ENCODE measurements around the gene MS4A10. TPM values are rescaled to one million over a fixed set of nuclear protein-coding genes. Genes with fewer than 3 reads are reported as not detected.

The MS4A10 gene
- total and polyA plus RNA-seq, 2 donors: under 0.01 to 0.09 TPM

- Histone ChIP-seq H3K36me3 (ENCODE audit: control insufficient read depth in 2 of 2, insufficient read depth in 2 of 2, low read length in 1 of 2) (no peaks in the 10 kb centered on the region), H3K27ac (ENCODE audit: low read depth in 1 of 2, low read length in 1 of 2) (no peak overlapping the region)
- WGBS: 96% methylated on average over 3 of the region's 3 CpGs
These were observed 50.4 kb downstream of the MS4A10 start for GRCh38 chr11:60835534-60835846.

DNA sequence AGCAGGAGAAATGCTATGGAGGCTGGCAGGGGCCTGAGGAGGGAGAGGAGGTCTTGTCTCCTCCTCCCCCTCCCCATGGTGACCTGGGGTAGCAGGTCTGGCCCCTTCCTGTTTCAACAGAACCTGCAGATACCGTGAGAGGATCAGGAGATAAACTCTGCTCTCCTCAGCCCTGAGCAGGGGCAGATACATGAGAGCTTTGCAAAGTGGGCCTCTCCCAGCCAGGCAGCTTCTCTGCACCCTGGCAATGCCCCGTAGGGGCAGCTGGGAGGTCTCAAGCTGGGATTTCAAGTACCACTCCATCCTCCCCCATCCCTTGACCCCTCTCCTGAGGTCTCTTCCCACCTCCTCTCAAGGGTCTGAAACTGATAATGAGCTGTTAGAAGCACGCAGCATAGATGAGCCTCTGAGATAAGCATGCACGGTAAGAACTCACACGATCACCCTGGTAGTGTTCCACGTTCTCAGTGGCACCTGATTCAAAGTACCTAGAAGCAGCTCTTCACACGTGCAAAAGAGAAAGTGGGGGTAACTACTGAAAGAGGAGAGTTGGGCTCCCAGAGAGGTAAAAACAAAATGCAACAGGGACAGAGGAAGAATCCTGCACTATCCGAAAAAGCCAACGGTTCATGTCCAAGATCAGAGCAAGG lies 51.9 kb downstream of the MS4A10 start:
- Histone ChIP-seq H3K4me1 (ENCODE audit: control insufficient read depth in 2 of 2, insufficient read depth in 2 of 2, low read length in 2 of 2) (peaks cover 33 to 79% of the 10 kb centered on the region in 2 donors), H3K9me3 (ENCODE audit: control insufficient read depth in 2 of 2, insufficient read depth in 1 of 2, low read length in 1 of 2) (no peaks in the 10 kb centered on the region), H3K27ac (ENCODE audit: low read depth in 1 of 2, low read length in 1 of 2) (peak overlapping the region in 1 of 2 donors; percentile 84), H3K4me3 (ENCODE audit: low read length in 2 of 2) (no peak overlapping the region), H3K27me3 (ENCODE audit: control insufficient read depth in 2 of 2, insufficient read depth in 1 of 2, low read length in 1 of 2) (no peaks in the 10 kb centered on the region), H3K36me3 (ENCODE audit: control insufficient read depth in 2 of 2, insufficient read depth in 2 of 2, low read length in 1 of 2) (no peaks in the 10 kb centered on the region)
- 43% methylated on average over 9 of the region's 9 CpGs for WGBS
- DNase-seq (ENCODE audit: low read depth in 6 of 9, low spot score in 9 of 9): peak in 1 of 9 donors; percentile 71

More at GRCh38 chr11:60835534-60835846, 50.4 kb downstream of the MS4A10 start:
- Histone ChIP-seq H3K27me3 (ENCODE audit: control insufficient read depth in 2 of 2, insufficient read depth in 1 of 2, low read length in 1 of 2) (no peaks in the 10 kb centered on the region), H3K4me1 (ENCODE audit: control insufficient read depth in 2 of 2, insufficient read depth in 2 of 2, low read length in 2 of 2) (peaks cover 34 to 81% of the 10 kb centered on the region in 2 donors), H3K4me3 (ENCODE audit: low read length in 2 of 2) (no peak overlapping the region), H3K9me3 (ENCODE audit: control insufficient read depth in 2 of 2, insufficient read depth in 1 of 2, low read length in 1 of 2) (no peaks in the 10 kb centered on the region)
- no peak for DNase-seq (ENCODE audit: low read depth in 6 of 9, low spot score in 9 of 9)

GRCh38 chr11:60838132-60838531 lies 53.0 kb downstream of the MS4A10 start:
- no peaks in the 10 kb centered on the region for H3K36me3 ChIP-seq (ENCODE audit: control insufficient read depth in 2 of 2, insufficient read depth in 2 of 2, low read length in 1 of 2)
- peaks cover 39 to 84% of the 10 kb centered on the region in 2 donors for H3K4me1 ChIP-seq (ENCODE audit: control insufficient read depth in 2 of 2, insufficient read depth in 2 of 2, low read length in 2 of 2)
- peak overlapping the region in 1 of 2 donors; percentile 8 for H3K27ac ChIP-seq (ENCODE audit: low read depth in 1 of 2, low read length in 1 of 2)
- over 99% methylated on average over 7 of the region's 7 CpGs for WGBS
- no peaks in the 10 kb centered on the region for H3K9me3 ChIP-seq (ENCODE audit: control insufficient read depth in 2 of 2, insufficient read depth in 1 of 2, low read length in 1 of 2)
- DNase-seq (ENCODE audit: low read depth in 6 of 9, low spot score in 9 of 9): no peak
- H3K27me3 ChIP-seq (ENCODE audit: control insufficient read depth in 2 of 2, insufficient read depth in 1 of 2, low read length in 1 of 2): no peaks in the 10 kb centered on the region
- H3K4me3 ChIP-seq (ENCODE audit: low read length in 2 of 2): no peak overlapping the region

- peaks cover 35 to 85% of the 10 kb centered on the region in 2 donors for H3K4me1 ChIP-seq (ENCODE audit: control insufficient read depth in 2 of 2, insufficient read depth in 2 of 2, low read length in 2 of 2)
- WGBS: 95% methylated on average over 14 of the region's 14 CpGs
- no peaks in the 10 kb centered on the region for H3K9me3 ChIP-seq (ENCODE audit: control insufficient read depth in 2 of 2, insufficient read depth in 1 of 2, low read length in 1 of 2)
- H3K36me3 ChIP-seq (ENCODE audit: control insufficient read depth in 2 of 2, insufficient read depth in 2 of 2, low read length in 1 of 2): peaks cover 0 to 3% of the 10 kb centered on the region in 2 donors
- H3K27ac ChIP-seq (ENCODE audit: low read depth in 1 of 2, low read length in 1 of 2): no peak overlapping the region
- no peak overlapping the region for H3K4me3 ChIP-seq (ENCODE audit: low read length in 2 of 2)
- no peaks in the 10 kb centered on the region for H3K27me3 ChIP-seq (ENCODE audit: control insufficient read depth in 2 of 2, insufficient read depth in 1 of 2, low read length in 1 of 2)
- no peak for DNase-seq (ENCODE audit: low read depth in 6 of 9, low spot score in 9 of 9)
These were observed 55.6 kb downstream of the MS4A10 start for GRCh38 chr11:60840470-60841430.

GRCh38 chr11:60841797-60842667 lies 56.9 kb downstream of the MS4A10 start, which contains the start of gene CCDC86:
Gene CCDC86 (plus strand): TSS chr11:60842113. CDS start chr11:60842125, 12 bp downstream.
- Histone ChIP-seq H3K27me3 (ENCODE audit: control insufficient read depth in 2 of 2, insufficient read depth in 1 of 2, low read length in 1 of 2) (no peaks in the 10 kb centered on the region), H3K27ac (ENCODE audit: low read depth in 1 of 2, low read length in 1 of 2) (peak within 1 kb of the TSS; percentile 20 to 74), H3K36me3 (ENCODE audit: control insufficient read depth in 2 of 2, insufficient read depth in 2 of 2, low read length in 1 of 2) (peaks cover 3 to 9% of the 10 kb centered on the region in 2 donors), H3K4me3 (ENCODE audit: low read length in 2 of 2) (peak within 1 kb of the TSS; percentile 53 to 89), H3K9me3 (ENCODE audit: control insufficient read depth in 2 of 2, insufficient read depth in 1 of 2, low read length in 1 of 2) (no peaks in the 10 kb centered on the region), H3K4me1 (ENCODE audit: control insufficient read depth in 2 of 2, insufficient read depth in 2 of 2, low read length in 2 of 2) (peaks cover 31 to 77% of the 10 kb centered on the region in 2 donors)
- peak; percentile 88 to 99 (median 95) for DNase-seq (ENCODE audit: low read depth in 6 of 9, low spot score in 9 of 9)
- WGBS: under 1% methylated on average over 57 of the region's 57 CpGs

DNA sequence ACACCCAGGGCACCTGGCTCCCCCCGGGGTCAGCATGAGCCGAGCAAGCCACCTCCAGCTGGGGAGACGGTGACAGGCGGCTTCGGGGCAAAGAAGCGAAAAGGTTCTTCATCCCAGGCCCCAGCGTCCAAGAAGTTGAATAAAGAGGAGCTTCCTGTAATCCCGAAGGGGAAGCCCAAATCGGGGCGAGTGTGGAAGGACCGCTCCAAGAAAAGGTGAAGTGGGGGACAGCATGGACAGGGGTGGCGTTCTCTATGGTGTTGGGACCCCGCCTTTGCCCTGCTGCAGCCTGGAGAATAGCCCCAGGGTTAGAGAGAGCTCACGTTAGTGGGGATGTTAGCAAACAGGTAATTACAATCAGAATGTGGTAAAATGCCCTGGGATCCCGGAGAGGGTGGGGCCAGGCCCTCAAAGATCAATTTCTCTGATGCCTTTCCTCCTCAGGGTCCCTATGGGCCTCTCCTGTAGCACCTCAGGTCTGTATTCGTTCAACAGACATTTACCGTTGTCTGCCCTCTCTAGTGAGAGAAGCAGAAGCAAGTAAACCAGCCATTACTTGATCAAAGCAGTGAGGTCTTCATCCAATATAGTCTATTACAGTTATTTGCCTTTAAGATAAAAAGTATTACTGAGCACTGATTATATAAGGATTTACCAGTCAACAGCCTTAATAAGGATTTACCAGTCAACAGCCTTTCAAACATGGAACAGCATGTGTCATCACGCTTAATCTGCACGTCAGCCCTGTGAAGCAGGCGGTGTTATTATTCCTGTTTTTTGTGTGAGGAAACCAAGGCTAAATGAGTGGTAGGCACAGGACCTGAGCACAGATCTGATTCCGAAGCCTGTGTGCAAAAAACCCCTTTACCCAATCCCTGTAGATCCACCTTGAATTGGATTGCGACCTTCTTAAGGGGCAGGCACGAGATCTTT lies 57.8 kb downstream of the MS4A10 start:
- no peaks in the 10 kb centered on the region for H3K9me3 ChIP-seq (ENCODE audit: control insufficient read depth in 2 of 2, insufficient read depth in 1 of 2, low read length in 1 of 2)
- no peak for DNase-seq (ENCODE audit: low read depth in 6 of 9, low spot score in 9 of 9)
- H3K4me3 ChIP-seq (ENCODE audit: low read length in 2 of 2): peak overlapping the region; percentile 53 to 89
- H3K4me1 ChIP-seq (ENCODE audit: control insufficient read depth in 2 of 2, insufficient read depth in 2 of 2, low read length in 2 of 2): peaks cover 23 to 68% of the 10 kb centered on the region in 2 donors
- H3K27ac ChIP-seq (ENCODE audit: low read depth in 1 of 2, low read length in 1 of 2): peak overlapping the region in 1 of 2 donors; percentile 64
- no peaks in the 10 kb centered on the region for H3K27me3 ChIP-seq (ENCODE audit: control insufficient read depth in 2 of 2, insufficient read depth in 1 of 2, low read length in 1 of 2)
- H3K36me3 ChIP-seq (ENCODE audit: control insufficient read depth in 2 of 2, insufficient read depth in 2 of 2, low read length in 1 of 2): peaks cover 10 to 18% of the 10 kb centered on the region in 2 donors
- WGBS: 24% methylated on average over 23 of the region's 23 CpGs

- DNase-seq (ENCODE audit: low read depth in 6 of 9, low spot score in 9 of 9): no peak
- Histone ChIP-seq H3K4me3 (ENCODE audit: low read length in 2 of 2) (no peak overlapping the region), H3K36me3 (ENCODE audit: control insufficient read depth in 2 of 2, insufficient read depth in 2 of 2, low read length in 1 of 2) (peaks cover 24 to 31% of the 10 kb centered on the region in 2 donors), H3K9me3 (ENCODE audit: control insufficient read depth in 2 of 2, insufficient read depth in 1 of 2, low read length in 1 of 2) (no peaks in the 10 kb centered on the region), H3K27me3 (ENCODE audit: control insufficient read depth in 2 of 2, insufficient read depth in 1 of 2, low read length in 1 of 2) (no peaks in the 10 kb centered on the region), H3K27ac (ENCODE audit: low read depth in 1 of 2, low read length in 1 of 2) (no peak overlapping the region), H3K4me1 (ENCODE audit: control insufficient read depth in 2 of 2, insufficient read depth in 2 of 2, low read length in 2 of 2) (peaks cover 20 to 55% of the 10 kb centered on the region in 2 donors)
- WGBS: 83% methylated on average over 10 of the region's 10 CpGs
These were observed 59.1 kb downstream of the MS4A10 start for GRCh38 chr11:60844045-60844869.

All from thymus (tissue), 11 donors.